GM12872 (cell line): Measurements from ENCODE around the gene RNF138.

Source experiments
- CTCF ChIP-seq: IDR thresholded peaks from 3 replicates; pipeline ENCODE4 v1.5.1; 2011; ENCODE audit warnings: low read depth, mild to moderate bottlenecking, low read length, moderate library complexity; ENCODE audit not compliant: insufficient read depth

The RNF138 gene

GRCh38 chr18:32160547-32160946 is 68.9 kb downstream of the RNF138 start:
- no peak for TF ChIP-seq CTCF

DNA sequence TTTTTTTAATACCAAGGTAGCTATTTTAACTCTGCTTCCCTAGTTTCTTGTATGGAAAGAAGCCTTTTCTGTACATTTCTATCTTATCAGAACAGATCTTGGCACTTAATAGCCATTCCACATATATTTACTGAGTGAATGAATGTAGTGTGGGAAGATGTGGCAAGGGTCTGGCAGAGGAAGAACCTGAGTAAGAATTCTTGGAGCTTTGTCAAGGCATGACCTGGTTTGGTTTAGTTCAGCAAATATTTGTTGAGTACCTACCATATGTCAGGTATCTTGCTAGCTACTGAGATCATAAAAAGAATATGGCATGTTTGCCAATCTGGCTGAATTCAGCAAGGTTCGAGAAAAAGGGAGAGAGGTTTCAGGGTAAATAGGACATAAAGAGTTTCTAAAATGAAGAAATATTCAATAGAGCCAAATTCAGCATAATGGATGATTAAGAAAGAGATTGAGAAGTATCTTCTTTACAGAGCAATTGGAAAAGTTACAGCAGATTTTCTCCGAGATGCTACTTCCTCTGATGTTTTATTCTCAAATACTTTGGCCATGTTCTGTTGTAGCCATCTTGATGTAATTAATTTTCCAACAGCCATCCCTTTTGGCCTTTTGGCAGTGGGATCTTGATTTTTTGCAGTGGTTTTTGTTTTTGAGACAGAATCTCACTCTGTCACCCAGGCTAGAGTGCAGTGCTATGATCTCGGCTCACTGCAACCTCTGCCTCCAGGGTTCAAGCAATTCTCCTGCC is 76.5 kb downstream of the RNF138 start:
- no peak for TF ChIP-seq CTCF

GRCh38 chr18:32173654-32174053 is 82.0 kb downstream of the RNF138 start:
- TF ChIP-seq CTCF = no peak

DNA sequence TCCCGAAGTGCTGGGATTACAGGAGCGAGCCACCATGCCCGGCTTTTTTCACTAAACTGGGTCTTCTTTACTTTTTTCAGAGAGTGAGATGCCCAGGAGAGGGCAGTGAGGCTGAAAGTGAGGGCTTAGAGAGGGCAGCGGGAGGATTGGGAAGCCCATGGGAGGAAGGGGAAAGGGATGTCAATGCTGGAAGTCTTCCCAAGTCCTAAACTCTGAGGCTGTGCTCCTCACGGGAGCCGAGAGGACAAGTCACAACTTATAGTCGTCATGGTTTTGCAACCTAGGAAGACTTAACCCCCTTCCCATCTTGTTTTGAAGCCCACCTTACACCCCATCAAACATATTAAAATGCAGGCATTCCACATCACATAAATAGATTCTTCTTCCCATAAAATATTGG is 83.0 kb downstream of the RNF138 start:
- TF ChIP-seq CTCF = no peak

DNA sequence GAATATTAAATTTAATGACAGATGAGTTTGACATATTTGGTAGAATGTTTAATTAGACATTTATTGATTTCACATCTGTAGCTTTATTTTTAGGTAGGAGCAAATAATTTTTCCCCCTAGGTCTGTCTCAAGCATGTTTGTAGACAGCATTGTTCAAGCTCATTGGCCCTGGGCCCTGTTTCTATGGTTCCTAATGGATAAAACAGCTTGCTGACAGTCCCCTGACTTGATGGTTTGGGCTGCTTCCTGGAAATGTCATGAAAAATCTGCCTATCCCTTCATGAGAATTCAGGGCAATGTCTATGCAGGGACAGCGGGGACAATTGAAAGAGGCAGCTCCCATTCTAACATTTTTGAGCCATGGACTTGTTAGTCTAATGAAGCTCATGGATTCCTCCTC is 83.6 kb downstream of the RNF138 start:
- TF ChIP-seq CTCF = no peak

GRCh38 chr18:32177530-32177929 is 85.9 kb downstream of the RNF138 start:
- no peak for TF ChIP-seq CTCF
